ENCODE results near the gene AKAP3. TPM values are rescaled to one million over a fixed set of nuclear protein-coding genes. Genes with fewer than 3 reads are reported as not detected.

The AKAP3 gene
- total RNA-seq, 1 donor from 2014 or later: 1.4 TPM

- intact Hi-C loops (cut with micrococcal nuclease): loop anchor here (1.0 to 2.0 kb wide), 5 partner anchors 41 to 251 kb away; partner anchors contain the start of genes AKAP3, DYRK4, NDUFA9 and RAD51AP1
Observed at GRCh38 chr12:4603946-4604345, 44.9 kb downstream of the AKAP3 start.

GRCh38 chr12:4603421-4603820, 45.4 kb downstream of the AKAP3 start:
- intact Hi-C loops (cut with micrococcal nuclease): no loop called here

- intact Hi-C loops (cut with micrococcal nuclease): no loop called here
Observed at GRCh38 chr12:4595881-4596280, 53.0 kb downstream of the AKAP3 start.

GRCh38 chr12:4591180-4591687, 57.6 kb downstream of the AKAP3 start:
- intact Hi-C loops (cut with micrococcal nuclease): no loop called here

- intact Hi-C loops (cut with micrococcal nuclease): no loop called here
Observed at GRCh38 chr12:4589941-4590340, 58.9 kb downstream of the AKAP3 start.

- intact Hi-C loops (cut with micrococcal nuclease): no loop called here
Observed at GRCh38 chr12:4588916-4589315, 59.9 kb downstream of the AKAP3 start.

- intact Hi-C loops (cut with micrococcal nuclease): no loop called here
Observed at GRCh38 chr12:4587108-4587507, 61.7 kb downstream of the AKAP3 start.

- intact Hi-C loops (cut with micrococcal nuclease): no loop called here
Observed at GRCh38 chr12:4586500-4586899, 62.4 kb downstream of the AKAP3 start.

- intact Hi-C loops (cut with micrococcal nuclease): no loop called here
Observed at GRCh38 chr12:4584896-4585295, 64.0 kb downstream of the AKAP3 start.

- intact Hi-C loops (cut with micrococcal nuclease): no loop called here
Observed at GRCh38 chr12:4584281-4584680, 64.6 kb downstream of the AKAP3 start.

- intact Hi-C loops (cut with micrococcal nuclease): no loop called here
Observed at GRCh38 chr12:4580281-4580688, 68.6 kb downstream of the AKAP3 start.

GRCh38 chr12:4579305-4580102, 69.3 kb downstream of the AKAP3 start:
- intact Hi-C loops (cut with micrococcal nuclease): loop anchor here (1.0 kb wide), 1 partner anchor 179 kb away; no protein-coding TSS in a partner anchor

- intact Hi-C loops (cut with micrococcal nuclease): no loop called here
Observed at GRCh38 chr12:4572680-4573079, 76.2 kb downstream of the AKAP3 start.

- intact Hi-C loops (cut with micrococcal nuclease): no loop called here
Observed at GRCh38 chr12:4569261-4569660, 79.6 kb downstream of the AKAP3 start.

- intact Hi-C loops (cut with micrococcal nuclease): no loop called here
Observed at GRCh38 chr12:4567073-4567881, 81.6 kb downstream of the AKAP3 start.

- intact Hi-C loops (cut with micrococcal nuclease): no loop called here
Observed at GRCh38 chr12:4566474-4566873, 82.4 kb downstream of the AKAP3 start.

Other genes with a start within 250 kb of the AKAP3 start
- not detected in 2 replicates for gene FGF6, start 203.2 kb downstream of the AKAP3 start, total RNA-seq
- gene RAD51AP1, start 110.2 kb downstream of the AKAP3 start, total RNA-seq: 27.4 and 33.0 TPM in 2 replicates
- gene DYRK4, start 86.8 kb downstream of the AKAP3 start, total RNA-seq: 26.5 and 28.5 TPM in 2 replicates
- gene NDUFA9, start 63 bp upstream of the AKAP3 start, total RNA-seq: 116 and 129 TPM in 2 replicates
- 1.1 and 1.6 TPM in 2 replicates for gene GALNT8, start 71.3 kb upstream of the AKAP3 start, total RNA-seq